Measurements from ENCODE around the gene ZNF611.
A peak's percentile ranks its signal among the peaks of the same experiment; 100 is the strongest.

Gene ZNF611

DNA sequence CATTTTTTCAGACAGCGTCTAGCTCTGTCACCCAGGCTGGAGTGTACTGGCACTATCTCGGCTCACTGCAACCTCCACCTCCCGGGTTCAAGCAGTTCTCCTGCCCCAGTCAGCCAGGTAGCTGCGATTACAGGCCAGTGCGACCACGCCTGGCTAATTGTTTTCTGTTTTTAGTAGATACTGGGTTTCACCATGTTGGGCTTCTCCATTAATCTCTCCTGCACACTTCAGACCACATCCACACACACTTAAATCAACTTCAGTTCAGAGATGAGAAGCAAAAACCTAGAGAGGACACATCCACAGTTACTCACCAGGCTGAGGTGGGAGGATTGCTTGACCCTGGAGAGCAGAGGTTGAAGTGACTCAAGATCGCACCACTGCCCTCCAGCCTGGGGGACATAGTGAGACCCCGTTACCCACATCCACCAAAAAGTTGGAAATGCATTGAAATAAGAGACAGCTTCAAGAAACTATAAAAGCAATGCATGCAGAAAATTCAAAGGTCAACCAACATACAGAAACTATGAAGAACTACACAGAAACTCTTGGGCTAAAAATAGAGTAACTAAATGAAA lies 42.3 kb downstream of the ZNF611 start:
- H3K27ac ChIP-seq (ENCODE audit: low read length), result no peak overlapping the region
- H3K79me2 ChIP-seq (ENCODE audit: insufficient read depth, low read length), result peaks cover 28% of the 10 kb centered on the region
- TF ChIP-seq, protein P1, sequence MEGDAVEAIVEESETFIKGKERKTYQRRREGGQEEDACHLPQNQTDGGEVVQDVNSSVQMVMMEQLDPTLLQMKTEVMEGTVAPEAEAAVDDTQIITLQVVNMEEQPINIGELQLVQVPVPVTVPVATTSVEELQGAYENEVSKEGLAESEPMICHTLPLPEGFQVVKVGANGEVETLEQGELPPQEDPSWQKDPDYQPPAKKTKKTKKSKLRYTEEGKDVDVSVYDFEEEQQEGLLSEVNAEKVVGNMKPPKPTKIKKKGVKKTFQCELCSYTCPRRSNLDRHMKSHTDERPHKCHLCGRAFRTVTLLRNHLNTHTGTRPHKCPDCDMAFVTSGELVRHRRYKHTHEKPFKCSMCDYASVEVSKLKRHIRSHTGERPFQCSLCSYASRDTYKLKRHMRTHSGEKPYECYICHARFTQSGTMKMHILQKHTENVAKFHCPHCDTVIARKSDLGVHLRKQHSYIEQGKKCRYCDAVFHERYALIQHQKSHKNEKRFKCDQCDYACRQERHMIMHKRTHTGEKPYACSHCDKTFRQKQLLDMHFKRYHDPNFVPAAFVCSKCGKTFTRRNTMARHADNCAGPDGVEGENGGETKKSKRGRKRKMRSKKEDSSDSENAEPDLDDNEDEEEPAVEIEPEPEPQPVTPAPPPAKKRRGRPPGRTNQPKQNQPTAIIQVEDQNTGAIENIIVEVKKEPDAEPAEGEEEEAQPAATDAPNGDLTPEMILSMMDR (IDR thresholded peaks at IDR 0.05; ENCODE audit: borderline replicate concordance, extremely low read depth, low read length, poor library complexity, severe bottlenecking), result no peak
- no peak for TF ChIP-seq EZH2 (IDR thresholded peaks at IDR 0.05; ENCODE audit: borderline replicate concordance, low read depth, low read length, severe bottlenecking)
- no peak for ATAC-seq (ENCODE audit: insufficient read depth, low read depth)
- H2AFZ ChIP-seq (ENCODE audit: low read depth, low read length), result no peak overlapping the region
- H3K27me3 ChIP-seq (ENCODE audit: insufficient read depth, low read length, poor library complexity), result no peaks in the 10 kb centered on the region
- H4K20me1 ChIP-seq (ENCODE audit: insufficient read depth, low read length), result peaks cover 5% of the 10 kb centered on the region; the same call in 1 of the 2 replicates
- peaks cover 35% of the 10 kb centered on the region for H3K4me1 ChIP-seq (ENCODE audit: insufficient read depth, low read length)
- DNase-seq, result no peak
- H3K4me3 ChIP-seq (ENCODE audit: low read depth in 1 of 2, low read length in 2 of 2), result no peak overlapping the region
- peak overlapping the region; percentile 16; the same call in 1 of the 2 replicates for H3K9ac ChIP-seq (ENCODE audit: low read depth, low read length)
- no peak overlapping the region for H3K4me2 ChIP-seq (ENCODE audit: insufficient read depth, low read length)
- no peaks in the 10 kb centered on the region; the same call in 1 of the 2 replicates for H3K36me3 ChIP-seq (ENCODE audit: insufficient read depth, low read length)
- no peaks in the 10 kb centered on the region for H3K9me3 ChIP-seq (ENCODE audit: insufficient read depth, low read length, severe bottlenecking)

DNA sequence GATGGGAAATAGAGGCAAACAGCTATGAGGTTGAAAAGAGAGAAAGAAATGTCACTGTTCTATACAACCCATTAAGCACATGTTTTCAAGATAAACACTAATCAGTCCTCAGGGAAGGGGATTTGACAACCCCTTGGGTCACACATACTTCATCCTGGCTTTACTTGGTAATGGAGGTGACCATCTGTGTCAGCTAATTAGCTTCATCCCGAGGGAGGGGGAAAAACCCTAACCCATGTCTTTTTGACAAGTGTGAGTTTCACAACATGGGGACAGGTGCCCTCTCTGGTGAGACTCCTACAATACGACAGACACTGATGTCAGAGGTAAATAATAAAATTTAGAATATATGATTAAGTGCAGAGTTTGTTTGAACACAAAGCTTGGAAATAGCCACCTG lies 43.1 kb downstream of the ZNF611 start:
- Histone ChIP-seq H3K9me3 (ENCODE audit: insufficient read depth, low read length, severe bottlenecking) (no peaks in the 10 kb centered on the region), H4K20me1 (ENCODE audit: insufficient read depth, low read length) (peaks cover 7% of the 10 kb centered on the region; the same call in 1 of the 2 replicates), H3K27me3 (ENCODE audit: insufficient read depth, low read length, poor library complexity) (no peaks in the 10 kb centered on the region), H3K4me3 (ENCODE audit: low read depth in 1 of 2, low read length in 2 of 2) (no peak overlapping the region), H3K79me2 (ENCODE audit: insufficient read depth, low read length) (peaks cover 33% of the 10 kb centered on the region), H3K36me3 (ENCODE audit: insufficient read depth, low read length) (peaks cover under 1% of the 10 kb centered on the region; the same call in 1 of the 2 replicates), H3K4me1 (ENCODE audit: insufficient read depth, low read length) (peaks cover 39% of the 10 kb centered on the region), H3K9ac (ENCODE audit: low read depth, low read length) (no peak overlapping the region), H2AFZ (ENCODE audit: low read depth, low read length) (no peak overlapping the region), H3K4me2 (ENCODE audit: insufficient read depth, low read length) (no peak overlapping the region), H3K27ac (ENCODE audit: low read length) (no peak overlapping the region)
- no peak for TF ChIP-seq EZH2 (IDR thresholded peaks at IDR 0.05; ENCODE audit: borderline replicate concordance, low read depth, low read length, severe bottlenecking)
- TF ChIP-seq, protein P1 (IDR thresholded peaks at IDR 0.05; ENCODE audit: borderline replicate concordance, extremely low read depth, low read length, poor library complexity, severe bottlenecking), result no peak
- no peak for DNase-seq
- no peak for ATAC-seq (ENCODE audit: insufficient read depth, low read depth)

DNA sequence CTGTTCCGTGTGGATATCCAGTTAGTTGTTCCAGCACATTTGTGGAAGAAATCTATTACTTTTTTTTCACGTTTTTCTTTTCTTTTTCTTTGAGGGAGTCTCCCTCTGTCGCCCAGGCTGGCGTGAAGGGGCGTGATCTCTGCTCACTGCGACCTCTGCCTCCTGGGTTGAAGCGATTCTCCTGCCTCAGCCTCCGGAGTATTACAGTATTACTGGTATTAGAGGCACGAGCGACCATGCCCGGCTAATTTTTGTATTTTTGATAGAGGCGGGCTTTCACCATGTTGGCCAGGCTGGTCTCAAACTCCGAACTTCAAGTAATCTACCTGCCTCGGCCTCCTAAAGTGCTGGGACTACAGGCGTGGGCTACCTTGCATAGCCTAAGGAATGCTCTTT lies 43.6 kb downstream of the ZNF611 start:
- Histone ChIP-seq H4K20me1 (ENCODE audit: insufficient read depth, low read length) (peaks cover 11% of the 10 kb centered on the region; the same call in 1 of the 2 replicates), H3K27me3 (ENCODE audit: insufficient read depth, low read length, poor library complexity) (no peaks in the 10 kb centered on the region), H3K4me2 (ENCODE audit: insufficient read depth, low read length) (peak overlapping the region; percentile 74), H3K27ac (ENCODE audit: low read length) (peak overlapping the region; percentile 95), H2AFZ (ENCODE audit: low read depth, low read length) (peak overlapping the region; percentile 89), H3K4me1 (ENCODE audit: insufficient read depth, low read length) (peaks cover 43% of the 10 kb centered on the region), H3K9me3 (ENCODE audit: insufficient read depth, low read length, severe bottlenecking) (no peaks in the 10 kb centered on the region), H3K36me3 (ENCODE audit: insufficient read depth, low read length) (peaks cover 4% of the 10 kb centered on the region; the same call in 1 of the 2 replicates), H3K9ac (ENCODE audit: low read depth, low read length) (peak overlapping the region; percentile 61), H3K79me2 (ENCODE audit: insufficient read depth, low read length) (peaks cover 37% of the 10 kb centered on the region), H3K4me3 (ENCODE audit: low read depth in 1 of 2, low read length in 2 of 2) (peak overlapping the region in 1 of 2 experiments; percentile 60; a peak in 2 of 4 replicates)
- TF ChIP-seq, protein P1 (IDR thresholded peaks at IDR 0.05; ENCODE audit: borderline replicate concordance, extremely low read depth, low read length, poor library complexity, severe bottlenecking), result no peak
- TF ChIP-seq EZH2 (IDR thresholded peaks at IDR 0.05; ENCODE audit: borderline replicate concordance, low read depth, low read length, severe bottlenecking), result no peak
- DNase-seq, result no peak
- ATAC-seq (ENCODE audit: insufficient read depth, low read depth), result no peak
